ENCODE results near the gene FAM107B.

GRCh38 chr10:14661818-14662217 is 112.9 kb downstream of the FAM107B start:
- TF ChIP-seq, protein P1, sequence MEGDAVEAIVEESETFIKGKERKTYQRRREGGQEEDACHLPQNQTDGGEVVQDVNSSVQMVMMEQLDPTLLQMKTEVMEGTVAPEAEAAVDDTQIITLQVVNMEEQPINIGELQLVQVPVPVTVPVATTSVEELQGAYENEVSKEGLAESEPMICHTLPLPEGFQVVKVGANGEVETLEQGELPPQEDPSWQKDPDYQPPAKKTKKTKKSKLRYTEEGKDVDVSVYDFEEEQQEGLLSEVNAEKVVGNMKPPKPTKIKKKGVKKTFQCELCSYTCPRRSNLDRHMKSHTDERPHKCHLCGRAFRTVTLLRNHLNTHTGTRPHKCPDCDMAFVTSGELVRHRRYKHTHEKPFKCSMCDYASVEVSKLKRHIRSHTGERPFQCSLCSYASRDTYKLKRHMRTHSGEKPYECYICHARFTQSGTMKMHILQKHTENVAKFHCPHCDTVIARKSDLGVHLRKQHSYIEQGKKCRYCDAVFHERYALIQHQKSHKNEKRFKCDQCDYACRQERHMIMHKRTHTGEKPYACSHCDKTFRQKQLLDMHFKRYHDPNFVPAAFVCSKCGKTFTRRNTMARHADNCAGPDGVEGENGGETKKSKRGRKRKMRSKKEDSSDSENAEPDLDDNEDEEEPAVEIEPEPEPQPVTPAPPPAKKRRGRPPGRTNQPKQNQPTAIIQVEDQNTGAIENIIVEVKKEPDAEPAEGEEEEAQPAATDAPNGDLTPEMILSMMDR (IDR thresholded peaks at IDR 0.05), result no peak
- TF ChIP-seq POLR2A (IDR thresholded peaks at IDR 0.05), result no peak

Measured in right lobe of liver (tissue), 4 donors.